OCI-LY1 (cell line): ENCODE results near the gene PUS10.

Experiments
- H2AFZ ChIP-seq: fragments of 200-600 bp; sonication (generic), shearing (Covaris generic); 2 replicates; pipeline ENCODE4 v1.6.0; 2014; ENCODE audit warnings: antibody characterized with exemption, mild to moderate bottlenecking, low read length
- H3F3A ChIP-seq: fragments of 200-600 bp; sonication (generic), shearing (Covaris generic); 2 replicates; pipeline ENCODE4 v1.6.0; 2014; ENCODE audit warnings: mild to moderate bottlenecking, antibody characterized with exemption, low read length, moderate library complexity; ENCODE audit not compliant: insufficient read depth
- H3K27ac ChIP-seq: fragments of 200-600 bp; sonication (generic); 2 replicates; pipeline ENCODE4 v1.5.1; 2014; ENCODE audit warnings: low read length, mixed run types, mild to moderate bottlenecking, low read depth; ENCODE audit not compliant: poor library complexity, severe bottlenecking
- H3K27me3 ChIP-seq: fragments of 200-600 bp; sonication (generic); 2 replicates; pipeline ENCODE4 v1.6.0; 2014; ENCODE audit warnings: antibody characterized with exemption, mild to moderate bottlenecking, low read length, moderate library complexity; ENCODE audit not compliant: insufficient read depth
- H3K36me3 ChIP-seq: fragments of 200-600 bp; sonication (generic); 2 replicates; pipeline ENCODE4 v1.6.1; 2014; ENCODE audit warnings: mild to moderate bottlenecking, antibody characterized with exemption, low read length, moderate library complexity, mixed read lengths; ENCODE audit not compliant: insufficient read depth
- H3K4me1 ChIP-seq: fragments of 200-600 bp; sonication (generic); 2 replicates; pipeline ENCODE4 v1.5.1; 2014; ENCODE audit warnings: mild to moderate bottlenecking, low read length, moderate library complexity; ENCODE audit not compliant: insufficient read depth, severe bottlenecking
- H3K4me2 ChIP-seq: fragments of 200-600 bp; sonication (generic), shearing (Covaris generic); 2 replicates; pipeline ENCODE4 v1.6.1; 2014; ENCODE audit warnings: low read length
- H3K4me3 ChIP-seq: fragments of 200-600 bp; sonication (generic); 2 replicates; pipeline ENCODE4 v1.5.1; 2014; ENCODE audit warnings: low read length, low read depth, mild to moderate bottlenecking, mixed read lengths; ENCODE audit not compliant: poor library complexity, severe bottlenecking
- H3K79me2 ChIP-seq: fragments of 200-600 bp; shearing (Covaris generic); 2 replicates; pipeline ENCODE4 v1.6.1; 2016; ENCODE audit warnings: mixed run types, low read length, mixed read lengths; ENCODE audit not compliant: insufficient read depth
- H3K9ac ChIP-seq: fragments of 200-600 bp; sonication (generic), shearing (Covaris generic); 2 replicates; pipeline ENCODE4 v1.6.1; 2014; ENCODE audit warnings: mild to moderate bottlenecking, low read length, mixed read lengths
- H3K9me2 ChIP-seq: fragments of 200-600 bp; sonication (generic), shearing (Covaris generic); 2 replicates; pipeline ENCODE4 v1.6.1; 2014; ENCODE audit warnings: low read depth, mild to moderate bottlenecking, low read length, mixed read lengths
- H3K9me3 ChIP-seq: fragments of 200-600 bp; shearing (Covaris generic); 2 replicates; pipeline ENCODE4 v1.6.1; 2014; ENCODE audit warnings: low read length, mixed read lengths
- H4K20me1 ChIP-seq: fragments of 200-600 bp; sonication (generic), shearing (Covaris generic); 2 replicates; pipeline ENCODE4 v1.6.0; 2016; ENCODE audit warnings: mild to moderate bottlenecking, low read length; ENCODE audit not compliant: insufficient read depth
- EZH2 ChIP-seq: fragments of 200-600 bp; sonication (generic), shearing (Covaris generic); IDR thresholded peaks from 2 replicates; pipeline ENCODE4 v1.8.0; 2017; ENCODE audit warnings: borderline replicate concordance, mixed run types, mild to moderate bottlenecking, antibody characterized with exemption, low read length, moderate library complexity, mixed read lengths
- TF ChIP-seq, protein P1 (sequence below): fragments of 200-600 bp; sonication (generic), shearing (Covaris generic); IDR thresholded peaks from 2 replicates; pipeline ENCODE4 v1.5.1; 2017; ENCODE audit warnings: mild to moderate bottlenecking, antibody characterized with exemption, low read length, moderate library complexity, mixed read lengths

PUS10 gene

DNA sequence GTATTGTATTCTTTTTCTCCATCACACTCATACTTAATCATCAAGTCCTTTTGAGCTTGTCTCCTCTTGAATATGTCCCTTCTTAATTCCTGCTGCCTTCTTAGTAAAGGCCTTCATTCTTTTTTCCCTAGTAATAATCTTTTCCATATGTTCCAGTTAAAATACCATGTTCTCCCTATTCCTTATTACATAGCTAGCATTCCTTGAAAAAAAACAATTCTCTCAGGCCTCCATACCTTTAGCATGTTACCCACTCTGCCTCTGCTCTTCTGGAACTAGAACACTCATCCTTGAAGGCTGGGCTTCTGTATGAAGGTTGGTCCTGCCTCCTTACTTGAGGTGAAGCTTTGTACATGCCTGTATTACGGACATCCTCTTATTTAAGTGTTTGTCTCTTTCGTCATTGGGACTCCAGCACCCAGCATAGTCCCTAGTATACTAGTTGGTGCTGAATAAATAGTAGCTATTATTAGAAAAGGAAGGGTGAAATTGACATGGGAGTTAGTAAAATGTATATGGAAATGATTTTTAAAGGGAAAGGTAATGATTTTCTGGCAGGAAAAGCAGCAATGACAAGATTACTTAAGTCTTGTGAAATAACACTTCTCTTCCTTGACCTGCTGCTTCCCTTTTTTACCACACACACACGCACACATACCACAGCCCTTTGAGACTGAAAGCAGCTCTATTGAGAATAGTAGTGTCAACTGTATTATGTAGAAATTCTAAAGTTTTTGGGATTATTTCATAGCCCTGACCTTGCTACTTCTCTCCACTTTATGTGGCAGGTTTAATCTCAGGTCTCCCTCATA, 91.1 kb downstream of the PUS10 start:
- Histone ChIP-seq H3F3A (0 out of 2 replicates have a peak, but pooled peaks cover 8% of the 10 kb centered on the region), H3K4me3 (no peak overlapping the region), H4K20me1 (no peaks in the 10 kb centered on the region; the same call in 1 of the 2 replicates), H3K9me2 (no peaks in the 10 kb centered on the region), H3K9ac (no peak overlapping the region), H2AFZ (no peak overlapping the region), H3K27me3 (no peaks in the 10 kb centered on the region), H3K9me3 (peaks cover 2% of the 10 kb centered on the region; the same call in 1 of the 2 replicates), H3K4me2 (no peak overlapping the region), H3K4me1 (no peaks in the 10 kb centered on the region), H3K79me2 (no peaks in the 10 kb centered on the region; the same call in 1 of the 2 replicates), H3K36me3 (peaks cover 83% of the 10 kb centered on the region), H3K27ac (no peak overlapping the region)
- TF ChIP-seq, protein P1, sequence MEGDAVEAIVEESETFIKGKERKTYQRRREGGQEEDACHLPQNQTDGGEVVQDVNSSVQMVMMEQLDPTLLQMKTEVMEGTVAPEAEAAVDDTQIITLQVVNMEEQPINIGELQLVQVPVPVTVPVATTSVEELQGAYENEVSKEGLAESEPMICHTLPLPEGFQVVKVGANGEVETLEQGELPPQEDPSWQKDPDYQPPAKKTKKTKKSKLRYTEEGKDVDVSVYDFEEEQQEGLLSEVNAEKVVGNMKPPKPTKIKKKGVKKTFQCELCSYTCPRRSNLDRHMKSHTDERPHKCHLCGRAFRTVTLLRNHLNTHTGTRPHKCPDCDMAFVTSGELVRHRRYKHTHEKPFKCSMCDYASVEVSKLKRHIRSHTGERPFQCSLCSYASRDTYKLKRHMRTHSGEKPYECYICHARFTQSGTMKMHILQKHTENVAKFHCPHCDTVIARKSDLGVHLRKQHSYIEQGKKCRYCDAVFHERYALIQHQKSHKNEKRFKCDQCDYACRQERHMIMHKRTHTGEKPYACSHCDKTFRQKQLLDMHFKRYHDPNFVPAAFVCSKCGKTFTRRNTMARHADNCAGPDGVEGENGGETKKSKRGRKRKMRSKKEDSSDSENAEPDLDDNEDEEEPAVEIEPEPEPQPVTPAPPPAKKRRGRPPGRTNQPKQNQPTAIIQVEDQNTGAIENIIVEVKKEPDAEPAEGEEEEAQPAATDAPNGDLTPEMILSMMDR: no peak
- no peak for TF ChIP-seq EZH2

DNA sequence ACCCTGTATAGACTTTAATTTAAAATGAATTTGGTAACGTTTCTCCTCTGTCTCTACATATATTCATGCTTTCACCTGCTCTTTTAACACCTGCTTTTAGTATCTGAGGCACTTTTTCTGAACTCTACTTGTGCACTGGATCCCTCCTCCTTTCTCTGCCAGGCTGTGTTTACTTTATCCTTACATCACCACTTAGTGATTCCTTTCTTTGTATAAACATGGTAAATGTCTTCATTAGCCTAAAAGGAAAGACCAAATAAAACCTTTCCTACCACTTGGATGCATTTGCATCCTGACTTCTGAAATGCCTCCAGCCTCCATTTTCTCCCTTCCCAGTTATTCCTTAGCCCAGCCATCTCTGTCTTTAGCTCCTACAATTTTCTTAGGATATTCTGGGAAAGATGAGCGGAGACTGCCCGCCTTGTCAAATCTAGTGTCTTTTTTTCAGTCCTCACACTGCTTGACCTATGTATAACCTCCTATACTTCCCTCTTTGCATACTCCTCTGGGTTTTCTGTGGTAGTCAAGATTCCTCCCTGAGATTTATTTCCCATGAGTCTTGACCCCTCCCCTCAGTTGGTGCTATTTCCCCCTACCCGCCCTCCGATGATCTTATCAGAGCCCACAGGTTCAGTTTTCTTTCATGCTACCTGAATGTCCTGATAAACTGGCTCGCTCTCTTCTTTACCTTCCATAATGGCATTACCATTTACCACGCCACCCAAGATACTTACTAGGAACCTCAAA, 91.9 kb downstream of the PUS10 start:
- Histone ChIP-seq H3K27me3 (no peaks in the 10 kb centered on the region), H3K79me2 (peaks cover 3% of the 10 kb centered on the region), H3K4me2 (no peak overlapping the region), H2AFZ (no peak overlapping the region), H3K9ac (no peak overlapping the region), H3K9me3 (peaks cover 2% of the 10 kb centered on the region; the same call in 1 of the 2 replicates), H3K36me3 (peaks cover 83% of the 10 kb centered on the region), H3K27ac (no peak overlapping the region), H3K9me2 (no peaks in the 10 kb centered on the region), H4K20me1 (no peaks in the 10 kb centered on the region; the same call in 1 of the 2 replicates), H3K4me1 (no peaks in the 10 kb centered on the region), H3F3A (0 out of 2 replicates have a peak, but pooled peaks cover 1% of the 10 kb centered on the region), H3K4me3 (no peak overlapping the region)
- no peak for TF ChIP-seq EZH2
- TF ChIP-seq, protein P1: no peak

DNA sequence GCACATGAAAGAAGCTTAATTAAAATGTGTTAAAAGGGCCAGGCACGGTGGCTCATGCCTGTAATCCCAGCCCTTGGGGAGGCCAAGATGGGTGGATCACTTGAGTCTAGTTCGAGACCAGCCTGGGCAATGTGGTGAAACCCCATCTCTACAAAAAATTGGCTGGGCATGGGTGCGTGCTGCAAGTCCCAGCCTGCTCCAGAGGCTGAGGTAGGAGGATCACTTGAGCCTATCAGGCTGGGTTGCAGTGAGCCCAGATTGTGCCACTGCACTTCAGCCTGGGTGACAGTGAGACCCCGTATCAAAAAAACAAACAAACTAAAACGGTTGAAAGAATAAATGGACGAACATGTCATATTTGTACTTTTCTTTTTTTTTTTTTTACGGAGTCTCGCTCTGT, 110.7 kb downstream of the PUS10 start:
- peaks cover 97% of the 10 kb centered on the region for H3K36me3 ChIP-seq
- no peak overlapping the region for H3K27ac ChIP-seq
- H3K9me2 ChIP-seq: no peaks in the 10 kb centered on the region
- no peaks in the 10 kb centered on the region for H3K9me3 ChIP-seq
- no peak for TF ChIP-seq EZH2
- TF ChIP-seq, protein P1: no peak
- H3K9ac ChIP-seq: no peak overlapping the region
- H3K27me3 ChIP-seq: no peaks in the 10 kb centered on the region
- H4K20me1 ChIP-seq: 0 out of 2 replicates have a peak, but pooled peaks cover 3% of the 10 kb centered on the region
- no peak overlapping the region for H3K4me2 ChIP-seq
- H3K4me1 ChIP-seq: no peaks in the 10 kb centered on the region
- H3F3A ChIP-seq: peaks cover 18% of the 10 kb centered on the region
- H3K4me3 ChIP-seq: no peak overlapping the region
- peaks cover 17% of the 10 kb centered on the region for H3K79me2 ChIP-seq
- H2AFZ ChIP-seq: no peak overlapping the region
